A549 (cell line): ENCODE measurements around the gene ITFG2. TPM values are rescaled to one million over a fixed set of nuclear protein-coding genes. Genes with fewer than 3 reads are reported as not detected.

Experiments
- ATAC-seq, 2 experiments: fragments of 200-7000 bp in 1 of 2; fragments of >200 bp in 1 of 2; cut with Nextera tagmentation in 1 of 2; cut with Tn5 transposase in 1 of 2; 3 replicates each; pipeline versions ENCODE4 v1.8.0 to v1.9.1; 2018 to 2020; ENCODE audit warnings: mild to moderate bottlenecking in 1 of 2, moderate library complexity in 1 of 2
- CTCF ChIA-PET: fragments of 300-600 bp; sonication (Branson Sonifier 250); formaldehyde crosslinking; extraction: SDS; loops from one replicate; lab custom pipeline; 2021; ENCODE audit warnings: antibody characterized with exemption, inconsistent platforms; lab: Yijun Ruan, JAX
- POLR2A ChIA-PET: fragments of 350-600 bp; formaldehyde crosslinking; extraction: SDS; loops from one replicate; lab custom pipeline; 2021; ENCODE audit warnings: antibody characterized with exemption, inconsistent platforms; lab: Yijun Ruan, JAX
- DNase-seq, 2 experiments: peaks; one replicate each; pipeline versions ENCODE4 v3.0.0 to v3.0.0-alpha.2; 2011 to 2016; ENCODE audit warnings: low read depth in 1 of 2, low spot score in 1 of 2
- FAIRE-seq: peaks from 2 replicates; lab custom pipeline; 2011; peaks lifted over from hg19 to GRCh38; lab: Jason Lieb, UNC
- H3K27ac ChIP-seq, 2 experiments: fragments of >200 bp; sonication (Bioruptor Twin); formaldehyde crosslinking; 3 replicates each; pipeline ENCODE4 v1.5.1; 2016 to 2017
- H3K4me1 ChIP-seq: fragments of >200 bp; sonication (Bioruptor Twin); formaldehyde crosslinking; 3 replicates; pipeline ENCODE4 v1.6.1; 2016
- H3K4me2 ChIP-seq: fragments of >200 bp; sonication (Bioruptor Twin); formaldehyde crosslinking; 3 replicates; pipeline ENCODE4 v1.6.1; 2016
- H3K4me3 ChIP-seq: fragments of >200 bp; sonication (Bioruptor Twin); formaldehyde crosslinking; 3 replicates; pipeline ENCODE4 v1.5.1; 2016
- H3K9me3 ChIP-seq: fragments of >200 bp; sonication (Bioruptor Twin); formaldehyde crosslinking; 3 replicates; pipeline ENCODE4 v1.6.1; 2016
- CBX2 ChIP-seq: fragments of 200-600 bp; sonication (generic); IDR thresholded peaks from 2 replicates; pipeline ENCODE4 v1.6.1; 2016; ENCODE audit warnings: low read depth, mild to moderate bottlenecking, borderline replicate concordance
- CBX8 ChIP-seq: fragments of 200-600 bp; sonication (generic); IDR thresholded peaks from 2 replicates; pipeline ENCODE4 v1.6.1; 2016
- CHD2 ChIP-seq: fragments of 150-350 bp; IDR thresholded peaks from 2 replicates; pipeline ENCODE4 v1.6.1; 2014; ENCODE audit warnings: low read length; ENCODE audit not compliant: partially characterized antibody
- CHD4 ChIP-seq: fragments of 200-600 bp; sonication (generic); IDR thresholded peaks from 2 replicates; pipeline ENCODE4 v1.6.1; 2016; ENCODE audit warnings: antibody characterized with exemption, mild to moderate bottlenecking, borderline replicate concordance
- CTCF ChIP-seq: fragments of >200 bp; sonication (Bioruptor Twin); formaldehyde crosslinking; IDR thresholded peaks from 3 replicates; pipeline ENCODE4 v1.5.1; 2016
- EHMT2 ChIP-seq: fragments of 200-600 bp; sonication (generic); IDR thresholded peaks from 2 replicates; pipeline ENCODE4 v1.6.1; 2016; ENCODE audit warnings: antibody characterized with exemption, low read depth, mild to moderate bottlenecking, moderate library complexity
- ELK1 ChIP-seq: fragments of 150-350 bp; IDR thresholded peaks from 2 replicates; pipeline ENCODE4 v1.6.1; 2014; ENCODE audit warnings: low read depth, mild to moderate bottlenecking, low read length
- EP300 ChIP-seq, 2 experiments: fragments of >200 bp; sonication (Bioruptor Twin); formaldehyde crosslinking; IDR thresholded peaks; 2 replicates in 1 of 2; 3 replicates in 1 of 2; pipeline ENCODE4 v1.6.1; 2016 to 2017
- FOSL2 ChIP-seq, 2 experiments: fragments of 450-650 bp in 1 of 2; fragments of >200 bp in 1 of 2; sonication (Bioruptor Twin) in 1 of 2; formaldehyde crosslinking; IDR thresholded peaks; 2 replicates each; pipeline versions ENCODE4 v1.5.0 to v1.6.1; 2016 to 2020; ENCODE audit warnings: mild to moderate bottlenecking in 1 of 2, moderate library complexity in 1 of 2
- FOXS1 ChIP-seq: fragments of 250-450 bp; sonication (Bioruptor Pico); IDR thresholded peaks from 2 replicates; pipeline ENCODE4 v1.5.0; 2020; ENCODE audit warnings: mild to moderate bottlenecking, moderate library complexity
- HDAC2 ChIP-seq: fragments of 200-600 bp; sonication (generic); IDR thresholded peaks from 2 replicates; pipeline ENCODE4 v1.6.1; 2016
- HMGXB4 ChIP-seq: fragments of 250-450 bp; sonication (Bioruptor Pico); IDR thresholded peaks from 2 replicates; pipeline ENCODE4 v1.5.0; 2021; ENCODE audit warnings: mild to moderate bottlenecking, moderate library complexity, borderline replicate concordance
- HOXB5 ChIP-seq: fragments of 250-450 bp; sonication (Bioruptor Pico); IDR thresholded peaks from 2 replicates; pipeline ENCODE4 v1.5.0; 2020; ENCODE audit warnings: mild to moderate bottlenecking, moderate library complexity
- JUN ChIP-seq, 2 experiments: fragments of >200 bp; sonication (Bioruptor Twin); formaldehyde crosslinking; IDR thresholded peaks; 2 replicates in 1 of 2; 3 replicates in 1 of 2; pipeline ENCODE4 v1.6.1; 2016 to 2017
- JUNB ChIP-seq: fragments of >200 bp; sonication (Bioruptor Twin); formaldehyde crosslinking; IDR thresholded peaks from 2 replicates; pipeline ENCODE4 v1.6.1; 2016
- MAFK ChIP-seq: fragments of 450-650 bp; IDR thresholded peaks from 2 replicates; pipeline ENCODE4 v1.6.1; 2014; ENCODE audit not compliant: partially characterized antibody
- MAX ChIP-seq: IDR thresholded peaks from 2 replicates; pipeline ENCODE4 v1.6.1; 2012
- MAZ ChIP-seq: fragments of 150-350 bp; IDR thresholded peaks from 2 replicates; pipeline ENCODE4 v1.6.1; 2014; ENCODE audit warnings: antibody characterized with exemption, low read depth, low read length, borderline replicate concordance
- MYC ChIP-seq: IDR thresholded peaks from 2 replicates; pipeline ENCODE4 v1.6.1; 2012; ENCODE audit warnings: mild to moderate bottlenecking, inconsistent platforms, low read length, improper control_type of control experiment, borderline replicate concordance
- NFE2L2 ChIP-seq: fragments of 150-350 bp; conservative IDR thresholded peaks from 2 replicates; pipeline ENCODE4 v1.6.1; 2014; ENCODE audit warnings: low read length
- NPAS2 ChIP-seq: fragments of 250-450 bp; sonication (Bioruptor Pico); IDR thresholded peaks from 2 replicates; pipeline ENCODE4 v1.8.0; 2022; ENCODE audit warnings: mild to moderate bottlenecking, moderate library complexity, borderline replicate concordance
- NR3C1 ChIP-seq: fragments of >200 bp; sonication (Bioruptor Twin); formaldehyde crosslinking; IDR thresholded peaks from 3 replicates; pipeline ENCODE4 v1.6.1; 2017
- PBX3 ChIP-seq: IDR thresholded peaks from 2 replicates; pipeline ENCODE4 v1.6.1; 2012
- RAD21 ChIP-seq, 2 experiments: fragments of >200 bp in 1 of 2; sonication (Bioruptor Twin) in 1 of 2; formaldehyde crosslinking in 1 of 2; IDR thresholded peaks in 1 of 2; conservative IDR thresholded peaks in 1 of 2; 2 replicates in 1 of 2; 3 replicates in 1 of 2; pipeline ENCODE4 v1.6.1; 2012 to 2018; ENCODE audit warnings: inconsistent platforms in 1 of 2
- RCOR1 ChIP-seq: fragments of 150-350 bp; IDR thresholded peaks from 2 replicates; pipeline ENCODE4 v1.6.1; 2014; ENCODE audit warnings: antibody characterized with exemption, low read length, low read depth
- RFX5 ChIP-seq: fragments of 450-650 bp; IDR thresholded peaks from 2 replicates; pipeline ENCODE4 v1.7.1; 2014; ENCODE audit warnings: antibody characterized with exemption, mild to moderate bottlenecking, moderate library complexity
- SMC3 ChIP-seq: fragments of >200 bp; sonication (Bioruptor Twin); formaldehyde crosslinking; IDR thresholded peaks from 3 replicates; pipeline ENCODE4 v1.6.1; 2018; ENCODE audit warnings: inconsistent platforms
- SREBF2 ChIP-seq: fragments of 450-650 bp; IDR thresholded peaks from 2 replicates; pipeline ENCODE4 v1.6.1; 2014; ENCODE audit warnings: mild to moderate bottlenecking, moderate library complexity
- TFCP2L1 ChIP-seq: fragments of 250-450 bp; sonication (Bioruptor Pico); IDR thresholded peaks from 2 replicates; pipeline ENCODE4 v1.5.0; 2021; ENCODE audit warnings: mild to moderate bottlenecking
- ZC3H11A ChIP-seq: fragments of 450-650 bp; IDR thresholded peaks from 2 replicates; pipeline ENCODE4 v1.6.1; 2014; ENCODE audit warnings: antibody characterized with exemption, mild to moderate bottlenecking
- ZFP36 ChIP-seq: fragments of 450-650 bp; IDR thresholded peaks from 2 replicates; pipeline ENCODE4 v1.6.1; 2014; ENCODE audit warnings: borderline replicate concordance; ENCODE audit not compliant: partially characterized antibody
- ZNF302 ChIP-seq: fragments of 250-450 bp; sonication (Bioruptor Pico); IDR thresholded peaks from 2 replicates; pipeline ENCODE4 v1.9.0; 2021; ENCODE audit warnings: inconsistent platforms, mild to moderate bottlenecking, moderate library complexity
- ZSCAN20 ChIP-seq: fragments of 250-450 bp; sonication (Bioruptor Pico); IDR thresholded peaks from 2 replicates; pipeline ENCODE4 v1.8.0; 2022; ENCODE audit warnings: mild to moderate bottlenecking, moderate library complexity
- WGBS: methylation state at CpG from one replicate; pipeline ENCODE4 v1.1.6; 2017; ENCODE audit errors: missing lambda C conversion rate; 5-methylcytosine and 5-hydroxymethylcytosine counted together
- polyA plus RNA-seq, 4 experiments: library from polyadenylated mRNA; depleted of rRNA in 3 of 4; stranded (reverse); fragments of >200 nt; fragmentation: RNase III in 1 of 4; extraction: RNeasy Plus Mini Kit Qiagen cat#74134 plus additional on column Dnase treatment in 1 of 4; gene quantifications; 2 replicates in 3 of 4; 3 replicates in 1 of 4; pipeline ENCODE4 v1.2.3, GENCODE V29; 2011 to 2017

The ITFG2 gene
- polyA plus RNA-seq, 2 of the 4 experiments (the other 2 are of a cell fraction): 17.5 to 23.7 TPM

- H3K27ac ChIP-seq: no peak overlapping the region
- no peaks in the 10 kb centered on the region for H3K9me3 ChIP-seq
- H3K4me2 ChIP-seq: no peak overlapping the region
- H3K4me3 ChIP-seq: no peak overlapping the region
- FAIRE-seq (no peak), DNase-seq (no peak), ATAC-seq (no peak)
- H3K4me1 ChIP-seq: 0 out of 3 replicates have a peak, but pooled peaks cover 5% of the 10 kb centered on the region
- no peak for TF ChIP-seq NPAS2 (CRISPR knock-in tag)
- no peak for TF ChIP-seq RCOR1
- TF ChIP-seq ZSCAN20: no peak
- TF ChIP-seq SMC3: no peak
- TF ChIP-seq MYC: no peak
- no peak for TF ChIP-seq CHD2
- TF ChIP-seq CHD4: no peak
- no peak for TF ChIP-seq EP300 (IDR thresholded peaks at IDR 0.05)
- no peak for TF ChIP-seq HDAC2
- TF ChIP-seq EHMT2: no peak
- no peak for TF ChIP-seq RFX5
- no peak for TF ChIP-seq ZFP36
- no peak for TF ChIP-seq SREBF2
- no peak for TF ChIP-seq TFCP2L1 (CRISPR knock-in tag)
- no peak for TF ChIP-seq MAX
- no peak for TF ChIP-seq NFE2L2
- no peak for TF ChIP-seq ELK1
- TF ChIP-seq JUNB: no peak
- TF ChIP-seq PBX3: no peak
- TF ChIP-seq FOXS1 (CRISPR knock-in tag): no peak
- 32% methylated on average over 4 of the region's 4 CpGs for WGBS
- CTCF ChIA-PET: interaction anchor here (0.6 to 2.2 kb wide), 2 partner anchors 9 to 1712 kb away, joined by 4 to 5 read pairs; no protein-coding TSS in a partner anchor
- POLR2A ChIA-PET: no interaction called here
Measured at GRCh38 chr12:2779281-2779680, 33.2 kb upstream of the ITFG2 start.

- CTCF ChIA-PET: interaction anchor here (0.6 to 4.2 kb wide), 39 partner anchors 9 to 1262 kb away, joined by 3 to 57 read pairs (median 5); partner anchors contain the start of genes FKBP4, ITFG2 and NRIP2
- Histone ChIP-seq H3K27ac (no peak overlapping the region), H3K4me1 (0 out of 3 replicates have a peak, but pooled peaks cover 6% of the 10 kb centered on the region), H3K4me2 (peak overlapping the region; percentile 83), H3K9me3 (no peaks in the 10 kb centered on the region), H3K4me3 (peak overlapping the region; percentile 27; the same call in 2 of the 3 replicates)
- peak; percentile 62 to 68 for DNase-seq
- FAIRE-seq: peak; percentile 92
- POLR2A ChIA-PET: interaction anchor here (1.0 to 1.4 kb wide), 2 partner anchors 12 to 29 kb away, joined by 3 to 4 read pairs; partner anchors contain the start of gene ITFG2
- ATAC-seq: peak; percentile 96 to 98
- WGBS: 9% methylated on average over 13 of the region's 25 CpGs
- TF ChIP-seq CBX2: no peak
- TF ChIP-seq ZC3H11A: no peak
- TF ChIP-seq NFE2L2: no peak
- TF ChIP-seq MAFK: no peak
- TF ChIP-seq JUN (IDR thresholded peaks at IDR 0.05): no peak
- TF ChIP-seq CBX8: 0 out of 2 replicates have a peak, but pooled peaks have one; percentile 19
- no peak for TF ChIP-seq HMGXB4 (CRISPR knock-in tag)
- TF ChIP-seq NR3C1: no peak
- no peak for TF ChIP-seq ZNF302 (CRISPR knock-in tag)
- TF ChIP-seq MYC: no peak
- TF ChIP-seq MAZ: no peak
- no peak for TF ChIP-seq FOSL2 (IDR thresholded peaks at IDR 0.05)
- no peak for TF ChIP-seq FOSL2 (CRISPR knock-in tag; IDR thresholded peaks at IDR 0.05)
- no peak for TF ChIP-seq HOXB5
- TF ChIP-seq SMC3: peak; percentile 74
- peak; percentile 72 for TF ChIP-seq CTCF
- TF ChIP-seq RAD21 (conservative IDR thresholded peaks at IDR 0.05 in 1 of 2, IDR thresholded peaks at IDR 0.05 in 1 of 2): peak; percentile 64 to 74
- TF ChIP-seq ZSCAN20: no peak
Measured at GRCh38 chr12:2783936-2784600, 28.4 kb upstream of the ITFG2 start.
